Spleen (tissue), 11 donors: ENCODE results near the gene IQSEC1. TPM values are rescaled to one million over a fixed set of nuclear protein-coding genes. Genes with fewer than 3 reads are reported as not detected.

Experiments used
- DNase-seq: peaks from one replicate; pipeline ENCODE4 v3.0.0-alpha.2; 2020
- H3K27ac ChIP-seq, 8 donors: fragments of 200-600 bp; sonication (generic) in 7 of 8; 1 replicate in 4 of 8; 2 replicates in 4 of 8; pipeline versions ENCODE4 v1.5.0 to v1.8.0; 2016 to 2021; ENCODE audit warnings: inconsistent platforms in 4 of 8, mild to moderate bottlenecking in 4 of 8, moderate library complexity in 1 of 8
- H3K27me3 ChIP-seq, 7 donors: fragments of 200-600 bp; sonication (generic) in 6 of 7; replicated peaks in 1 of 7; 1 replicate in 4 of 7; 2 replicates in 3 of 7; pipeline versions ENCODE4 v1.5.0 to v1.8.0; 2016 to 2021; ENCODE audit warnings: inconsistent platforms in 3 of 7, mild to moderate bottlenecking in 1 of 7
- H3K36me3 ChIP-seq, 6 donors: fragments of 200-600 bp; sonication (generic) in 5 of 6; 1 replicate in 4 of 6; 2 replicates in 2 of 6; pipeline versions ENCODE4 v1.5.0 to v1.8.0; 2016 to 2021; ENCODE audit warnings: inconsistent platforms in 2 of 6
- H3K4me1 ChIP-seq, 6 donors: fragments of 200-600 bp; sonication (generic) in 5 of 6; 1 replicate in 3 of 6; 2 replicates in 3 of 6; pipeline versions ENCODE4 v1.5.0 to v1.8.0; 2016 to 2021; ENCODE audit warnings: inconsistent platforms in 3 of 6
- H3K4me3 ChIP-seq, 8 donors: fragments of 200-600 bp; sonication (generic) in 7 of 8; 1 replicate in 4 of 8; 2 replicates in 4 of 8; pipeline versions ENCODE4 v1.5.0 to v1.8.0; 2016 to 2021; ENCODE audit warnings: inconsistent platforms in 4 of 8, mild to moderate bottlenecking in 4 of 8, moderate library complexity in 2 of 8
- H3K9me3 ChIP-seq, 8 donors: fragments of 200-600 bp; sonication (generic) in 7 of 8; 1 replicate in 4 of 8; 2 replicates in 4 of 8; pipeline versions ENCODE4 v1.5.0 to v1.8.0; 2016 to 2021; ENCODE audit warnings: inconsistent platforms in 4 of 8
- POLR2A ChIP-seq, 3 donors: fragments of 450-650 bp; IDR thresholded peaks; one replicate each; pipeline ENCODE4 v1.5.1; 2017; ENCODE audit warnings: antibody characterized with exemption in 3 of 3, mild to moderate bottlenecking in 1 of 3
- POLR2AphosphoS5 ChIP-seq, 3 donors: sonication (generic); formaldehyde crosslinking; IDR thresholded peaks; one replicate each; pipeline ENCODE4 v1.5.1; 2017; ENCODE audit warnings: antibody characterized with exemption in 3 of 3
- WGBS, 5 donors: extraction: QIAGEN DNeasy Blood & Tissue Kit in 3 of 5; methylation state at CpG; one replicate each; pipeline versions ENCODE4 v1.1.5 to v1.1.7; 2013 to 2018; 5-methylcytosine and 5-hydroxymethylcytosine counted together
- intact Hi-C: fragments of 100-400 bp; cut with DNase I; formaldehyde crosslinking; loops from one replicate; pipeline ENCODE4 v1.15.0; 2023; ENCODE audit warnings: low total_unique reads
- polyA plus RNA-seq, 3 donors: library from polyadenylated mRNA; stranded (reverse); fragments of 200-250 nt; gene quantifications; one replicate each; pipeline ENCODE4 v1.2.1, GENCODE V29; 2013
- total RNA-seq, 7 donors: library from RNA; depleted of rRNA in 3 of 7; stranded (reverse); fragments of >200 nt in 3 of 7; fragmentation: NEBNext Ultra II Directional in 4 of 7; extraction: Animal tissue kit (Norgen Biotek cat#: 25700) in 4 of 7; gene quantifications; one replicate each; pipeline versions ENCODE4 v1.1.0 to v1.2.1, GENCODE V29; 2016 to 2021
- TF ChIP-seq, protein P1 (sequence below), 11 experiments: fragments of 200-600 bp in 7 of 11; fragments of 450-650 bp in 4 of 11; sonication (generic) in 4 of 11; IDR thresholded peaks in 8 of 11; conservative IDR thresholded peaks in 3 of 11; 1 replicate in 7 of 11; 2 replicates in 4 of 11; pipeline versions ENCODE4 v1.4.0 to v1.8.0; 2016 to 2021; ENCODE audit warnings: antibody characterized with exemption in 11 of 11, inconsistent platforms in 4 of 11, mild to moderate bottlenecking in 1 of 11
- donor health status: healthy with polysubstance abuse.
- donor health status: DM: no; HTN: no; CAD: no; lungs with moderate emphysema.
- donor health status: DM: no; HTN: no; CAD: no.
- donor health status: Bipolar disorder and iron deficiency.
- donor health status: healthy.
- donor health status: DM: no; HTN: no; CAD: no.
- donor health status: DM: yes; HTN: yes; CAD: no.

Gene IQSEC1
- total and polyA plus RNA-seq, 10 donors, result 23.0 to 170 (median 116) TPM

DNA sequence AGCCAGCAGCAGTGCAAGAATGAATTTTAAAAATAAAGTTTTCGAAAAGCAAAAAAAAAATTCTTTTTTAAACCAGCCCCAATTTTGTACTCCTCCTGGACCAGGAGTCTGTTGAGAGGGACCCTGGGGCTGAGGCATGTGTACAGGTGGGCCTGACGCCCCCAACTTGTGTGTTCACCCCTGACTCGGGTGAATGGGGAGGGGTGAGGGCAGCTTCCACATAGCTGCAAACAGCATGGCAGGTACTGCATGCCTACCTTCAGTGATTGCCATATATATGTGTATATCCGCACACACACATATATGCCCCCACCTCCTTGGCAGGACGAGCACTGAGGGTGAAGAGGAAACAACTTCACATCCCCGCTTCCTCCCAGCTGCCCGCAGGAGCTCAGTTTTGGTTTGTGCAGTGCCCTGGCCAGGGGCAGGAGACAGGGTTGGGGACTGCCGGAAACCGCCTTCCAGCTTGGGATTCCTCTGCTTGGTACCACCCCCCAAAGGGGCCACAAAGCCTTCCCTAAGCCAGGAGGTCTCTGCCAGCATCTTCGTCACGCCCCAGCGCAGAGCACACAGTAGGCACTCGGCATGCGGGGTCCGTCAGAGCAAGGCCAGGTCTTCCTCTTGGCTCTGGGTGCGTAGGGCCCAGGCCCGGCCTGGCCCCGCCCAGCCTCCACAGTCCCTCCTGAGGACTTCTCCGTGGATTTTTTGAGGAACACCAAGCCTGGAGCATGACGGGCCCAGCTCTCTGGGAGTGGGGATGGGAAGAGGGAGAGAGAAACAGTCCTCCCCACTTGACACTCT, 170.0 kb downstream of the IQSEC1 start:
- intact Hi-C loops, result loop anchor here (10.0 kb wide), 1 partner anchor 82 kb away; no protein-coding TSS in a partner anchor
- Histone ChIP-seq H3K27ac (peak overlapping the region in 4 of 8 donors; percentile 8 to 62 (median 25)), H3K27me3 (no peaks in the 10 kb centered on the region), H3K9me3 (no peaks in the 10 kb centered on the region), H3K4me1 (peaks cover 5 to 49% (median 38%) of the 10 kb centered on the region in 6 donors), H3K36me3 (peaks cover 0 to 100% (median 93%) of the 10 kb centered on the region in 6 donors), H3K4me3 (no peak overlapping the region)
- TF ChIP-seq, protein P1, sequence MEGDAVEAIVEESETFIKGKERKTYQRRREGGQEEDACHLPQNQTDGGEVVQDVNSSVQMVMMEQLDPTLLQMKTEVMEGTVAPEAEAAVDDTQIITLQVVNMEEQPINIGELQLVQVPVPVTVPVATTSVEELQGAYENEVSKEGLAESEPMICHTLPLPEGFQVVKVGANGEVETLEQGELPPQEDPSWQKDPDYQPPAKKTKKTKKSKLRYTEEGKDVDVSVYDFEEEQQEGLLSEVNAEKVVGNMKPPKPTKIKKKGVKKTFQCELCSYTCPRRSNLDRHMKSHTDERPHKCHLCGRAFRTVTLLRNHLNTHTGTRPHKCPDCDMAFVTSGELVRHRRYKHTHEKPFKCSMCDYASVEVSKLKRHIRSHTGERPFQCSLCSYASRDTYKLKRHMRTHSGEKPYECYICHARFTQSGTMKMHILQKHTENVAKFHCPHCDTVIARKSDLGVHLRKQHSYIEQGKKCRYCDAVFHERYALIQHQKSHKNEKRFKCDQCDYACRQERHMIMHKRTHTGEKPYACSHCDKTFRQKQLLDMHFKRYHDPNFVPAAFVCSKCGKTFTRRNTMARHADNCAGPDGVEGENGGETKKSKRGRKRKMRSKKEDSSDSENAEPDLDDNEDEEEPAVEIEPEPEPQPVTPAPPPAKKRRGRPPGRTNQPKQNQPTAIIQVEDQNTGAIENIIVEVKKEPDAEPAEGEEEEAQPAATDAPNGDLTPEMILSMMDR (IDR thresholded peaks at IDR 0.05 in 8 of 11, conservative IDR thresholded peaks at IDR 0.05 in 3 of 11), result no peak
- TF ChIP-seq POLR2AphosphoS5 (IDR thresholded peaks at IDR 0.05), result peak in 1 of 3 donors; percentile 45
- TF ChIP-seq POLR2A (IDR thresholded peaks at IDR 0.05), result no peak
- WGBS, 5 donors, result 39 to 49% (median 41%) methylated on average over 18 to 20 of the region's 20 CpGs
- DNase-seq, result peak; percentile 79

DNA sequence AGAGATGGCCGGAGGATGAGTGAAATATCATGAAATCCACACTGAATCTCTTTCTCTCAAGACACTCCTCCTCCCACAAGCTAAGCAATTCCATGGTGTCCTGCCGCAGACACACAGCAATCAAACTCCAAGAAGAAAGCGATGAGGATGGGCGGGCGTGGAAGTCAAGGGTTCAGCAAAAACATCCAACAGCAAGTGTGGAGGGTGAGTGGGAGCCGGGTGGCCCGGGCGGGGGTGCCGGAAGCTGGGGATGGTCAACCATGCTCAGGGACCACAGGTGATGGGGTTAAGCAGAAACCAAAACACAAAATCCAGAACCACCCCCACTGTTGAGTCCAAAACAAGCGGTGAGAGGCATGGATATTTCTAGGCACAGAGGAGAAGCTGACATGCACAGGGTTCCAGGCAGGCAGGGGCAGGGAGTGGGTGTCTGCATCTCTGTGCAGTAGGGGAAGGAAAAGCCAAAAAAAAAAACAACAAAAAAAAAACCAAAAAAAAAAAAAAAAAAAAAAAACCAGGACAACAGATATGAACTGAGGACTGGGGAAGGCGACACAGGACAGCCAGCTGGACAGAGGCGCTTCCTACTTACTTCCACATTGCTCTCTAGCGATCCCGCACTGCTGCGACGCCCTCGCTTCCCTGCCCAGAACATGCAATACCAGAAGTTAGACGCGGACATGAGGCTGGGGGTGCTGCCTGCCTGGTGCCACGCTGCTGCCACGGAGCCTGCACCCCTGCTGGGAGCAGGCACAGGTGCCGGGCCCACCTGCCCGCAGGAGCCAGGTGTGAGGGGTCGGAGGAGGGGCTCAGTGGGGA, 170.8 kb downstream of the IQSEC1 start:
- DNase-seq, result peak; percentile 76
- TF ChIP-seq POLR2AphosphoS5 (IDR thresholded peaks at IDR 0.05) (peak in 1 of 3 donors; percentile 29), POLR2A (IDR thresholded peaks at IDR 0.05) (no peak)
- TF ChIP-seq, protein P1 (IDR thresholded peaks at IDR 0.05 in 8 of 11, conservative IDR thresholded peaks at IDR 0.05 in 3 of 11), result no peak
- Histone ChIP-seq H3K27ac (peak overlapping the region in 3 of 8 donors; percentile 8 to 62 (median 22)), H3K4me1 (peaks cover 5 to 57% (median 38%) of the 10 kb centered on the region in 6 donors), H3K9me3 (no peaks in the 10 kb centered on the region), H3K36me3 (peaks cover 0 to 100% (median 86%) of the 10 kb centered on the region in 6 donors), H3K4me3 (no peak overlapping the region), H3K27me3 (no peaks in the 10 kb centered on the region)
- intact Hi-C loops, result loop anchor here (10.0 kb wide), 1 partner anchor 82 kb away; no protein-coding TSS in a partner anchor
- WGBS, 5 donors, result 71 to 79% (median 73%) methylated on average over 24 of the region's 24 CpGs

DNA sequence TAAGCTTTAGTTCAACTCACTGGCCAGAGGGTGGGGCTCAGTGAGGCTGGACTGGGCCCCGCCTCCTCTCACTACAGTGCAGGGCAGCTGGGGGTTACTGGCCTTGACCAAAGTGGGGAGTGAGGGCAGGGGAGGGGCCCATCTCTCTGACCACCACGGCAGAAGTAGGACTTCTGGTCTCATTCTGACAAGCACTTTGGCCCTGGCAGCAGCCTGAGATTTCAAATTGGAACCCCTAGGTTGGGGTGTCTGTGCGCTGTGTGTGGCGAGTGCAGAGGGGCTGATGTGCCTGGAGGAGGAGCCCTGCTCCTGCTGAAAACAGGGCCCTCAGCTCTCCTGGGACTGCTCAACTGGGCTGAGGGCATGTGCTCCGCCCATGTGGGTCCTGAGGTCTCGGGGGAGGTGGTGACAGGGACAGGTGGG, 171.6 kb downstream of the IQSEC1 start:
- intact Hi-C loops, result loop anchor here (10.0 kb wide), 1 partner anchor 83 kb away; no protein-coding TSS in a partner anchor
- H3K36me3 ChIP-seq, result peaks cover 0 to 98% (median 79%) of the 10 kb centered on the region in 6 donors
- WGBS, 5 donors, result 55 to 79% (median 62%) methylated on average over 6 of the region's 6 CpGs
- H3K4me1 ChIP-seq, result peaks cover 5 to 62% (median 39%) of the 10 kb centered on the region in 6 donors
- peak; percentile 74 for DNase-seq
- no peaks in the 10 kb centered on the region for H3K27me3 ChIP-seq
- peak overlapping the region in 3 of 8 donors; percentile 4 to 51 (median 11) for H3K27ac ChIP-seq
- no peaks in the 10 kb centered on the region for H3K9me3 ChIP-seq
- peak in 1 of 3 donors; percentile 39 for TF ChIP-seq POLR2AphosphoS5 (IDR thresholded peaks at IDR 0.05)
- TF ChIP-seq, protein P1 (IDR thresholded peaks at IDR 0.05 in 8 of 11, conservative IDR thresholded peaks at IDR 0.05 in 3 of 11), result peak in 2 of 11 experiments; percentile 13 to 25
- TF ChIP-seq POLR2A (IDR thresholded peaks at IDR 0.05), result no peak
- H3K4me3 ChIP-seq, result no peak overlapping the region
